ENCODE results near the gene SIL1. TPM values are rescaled to one million over a fixed set of nuclear protein-coding genes. Genes with fewer than 3 reads are reported as not detected.

The SIL1 gene
- total and polyA plus RNA-seq, 2 of the 8 experiments (the other 6 are each of a cell fraction or from before 2014, with no cell fraction given): 8.3 to 12.8 TPM

- Histone ChIP-seq H4K91ac (replicated peaks; ENCODE audit: insufficient read length, low read length) (no peak overlapping the region), H3K36me3 (ENCODE audit: control insufficient read depth in 2 of 4, insufficient read depth in 4 of 4, low read length in 3 of 4) (no peaks in the 10 kb centered on the region), H3K9ac (replicated peaks in 1 of 4; ENCODE audit: extremely low read depth in 1 of 4, low read depth in 3 of 4, low read length in 3 of 4) (no peak overlapping the region), H3K56ac (replicated peaks; ENCODE audit: insufficient read length, low read depth, low read length) (no peak overlapping the region), H3K23ac (ENCODE audit: insufficient read length) (no peak overlapping the region), H2BK12ac (ENCODE audit: low read depth, low read length) (no peak overlapping the region), H3K79me1 (ENCODE audit: low read depth, low read length) (no peaks in the 10 kb centered on the region), H3K23me2 (ENCODE audit: low read depth, low read length) (no peaks in the 10 kb centered on the region), H3K79me2 (ENCODE audit: control insufficient read depth in 1 of 2, insufficient read depth in 2 of 2, low read length in 2 of 2) (no peaks in the 10 kb centered on the region), H3K4me2 (ENCODE audit: insufficient read depth in 1 of 2, low read depth in 2 of 2, low read length in 2 of 2) (no peak overlapping the region), H2AFZ (ENCODE audit: low read length) (no peak overlapping the region), H3K4me3 (ENCODE audit: extremely low read depth in 1 of 4, insufficient read depth in 2 of 4, low read depth in 3 of 4, low read length in 4 of 4) (no peak overlapping the region), H3K18ac (ENCODE audit: extremely low read depth, low read length) (no peak overlapping the region), H3K14ac (ENCODE audit: insufficient read length) (no peak overlapping the region), H2BK120ac (replicated peaks; ENCODE audit: low read depth, low read length) (no peak overlapping the region), H2AK5ac (ENCODE audit: low read depth, low read length) (no peak overlapping the region), H3K9me3 (ENCODE audit: insufficient read depth in 2 of 2, low read depth in 1 of 2, low read length in 1 of 2) (no peaks in the 10 kb centered on the region), H2BK5ac (ENCODE audit: low read depth, low read length) (no peak overlapping the region), H4K5ac (ENCODE audit: insufficient read length, low read depth, low read length) (no peak overlapping the region), H2BK20ac (ENCODE audit: low read length) (no peak overlapping the region), H4K20me1 (replicated peaks in 1 of 2; ENCODE audit: control insufficient read depth in 1 of 2, insufficient read depth in 2 of 2, low read length in 2 of 2) (no peaks in the 10 kb centered on the region), H3K27me3 (replicated peaks in 1 of 4; ENCODE audit: control insufficient read depth in 3 of 4, extremely low read depth in 1 of 4, insufficient read depth in 3 of 4, low read length in 3 of 4) (no peaks in the 10 kb centered on the region), H4K8ac (ENCODE audit: extremely low read depth, insufficient read depth, low read length) (no peak overlapping the region), H3K27ac (ENCODE audit: low read depth, low read length) (no peak overlapping the region), H3K4me1 (replicated peaks in 1 of 4; ENCODE audit: control insufficient read depth in 3 of 4, insufficient read depth in 4 of 4, low read length in 3 of 4) (no peaks in the 10 kb centered on the region; a peak in 1 of 7 replicates), H2BK15ac (ENCODE audit: low read length) (no peak overlapping the region), H3K4ac (replicated peaks; ENCODE audit: insufficient read length, low read depth, low read length) (no peak overlapping the region)
- TF ChIP-seq SP4 (IDR thresholded peaks at IDR 0.05; ENCODE audit: low read length): no peak
- no peak for TF ChIP-seq GTF2F1 (IDR thresholded peaks at IDR 0.05; ENCODE audit: borderline replicate concordance, low read depth, low read length)
- no peak for TF ChIP-seq ZNF274 (IDR thresholded peaks at IDR 0.05; ENCODE audit: borderline replicate concordance, extremely low read depth, low read length)
- TF ChIP-seq SIX5 (IDR thresholded peaks at IDR 0.05; ENCODE audit: low read depth, low read length): no peak
- TF ChIP-seq RFX5 (IDR thresholded peaks at IDR 0.05; ENCODE audit: borderline replicate concordance, low read depth, low read length): no peak
- no peak for TF ChIP-seq SP1 (IDR thresholded peaks at IDR 0.05; ENCODE audit: low read depth, low read length)
- TF ChIP-seq NANOG (IDR thresholded peaks at IDR 0.05; ENCODE audit: insufficient read depth, low read depth, low read length, poor library complexity, severe bottlenecking): no peak
- no peak for TF ChIP-seq EZH2 (IDR thresholded peaks at IDR 0.05; ENCODE audit: low read depth, low read length, severe bottlenecking)
- no peak for TF ChIP-seq TCF12 (IDR thresholded peaks at IDR 0.05; ENCODE audit: low read depth, low read length)
- no peak for TF ChIP-seq KDM5A (IDR thresholded peaks at IDR 0.05; ENCODE audit: low read length)
- TF ChIP-seq JUN (IDR thresholded peaks at IDR 0.05; ENCODE audit: low read depth, low read length): no peak
- TF ChIP-seq SUZ12 (IDR thresholded peaks at IDR 0.05; ENCODE audit: low read length): no peak
- no peak for TF ChIP-seq BRCA1 (IDR thresholded peaks at IDR 0.05; ENCODE audit: low read depth, low read length)
- TF ChIP-seq HDAC6 (IDR thresholded peaks at IDR 0.05; ENCODE audit: low read depth, low read length): no peak
- 68% methylated on average over 3 of the region's 3 CpGs; no CpG with 5 or more reads in 1 of the 2 experiments for WGBS, 2 experiments (ENCODE audit: extremely low coverage in 1 of 2, insufficient coverage in 1 of 2, insufficient read length in 1 of 2, insufficient replicate concordance in 2 of 2, low coverage in 1 of 2, low lambda C conversion rate in 2 of 2, missing lambda C conversion rate in 1 of 2)
- no peak for DNase-seq (ENCODE audit: low read depth in 1 of 2, low spot score in 2 of 2)
- POLR2A ChIA-PET (ENCODE audit: partially characterized antibody): interaction anchor here (1.2 kb wide), 1 partner anchor 204 kb away, joined by 4 read pairs; no protein-coding TSS in a partner anchor
- CTCF ChIA-PET (ENCODE audit: partially characterized antibody): interaction anchor here (0.6 to 2.1 kb wide), 19 partner anchors 9 to 498 kb away, joined by 3 to 11 read pairs (median 3); no protein-coding TSS in a partner anchor
- FAIRE-seq: no peak
These were observed 59.4 kb downstream of the SIL1 start for GRCh38 chr5:139138809-139139208.
